Activated CD4-positive, alpha-beta T cell treated with anti-CD3 and anti-CD28 coated beads for 1 hour (primary cell): Measurements from ENCODE around the gene KBTBD8.

Experiments
- DNase-seq: peaks from one replicate; pipeline ENCODE4 v3.0.0-alpha.2; 2020

KBTBD8 gene

GRCh38 chr3:66997560-66998112 is 471 bp upstream of the KBTBD8 start:
- DNase-seq = no peak

DNA sequence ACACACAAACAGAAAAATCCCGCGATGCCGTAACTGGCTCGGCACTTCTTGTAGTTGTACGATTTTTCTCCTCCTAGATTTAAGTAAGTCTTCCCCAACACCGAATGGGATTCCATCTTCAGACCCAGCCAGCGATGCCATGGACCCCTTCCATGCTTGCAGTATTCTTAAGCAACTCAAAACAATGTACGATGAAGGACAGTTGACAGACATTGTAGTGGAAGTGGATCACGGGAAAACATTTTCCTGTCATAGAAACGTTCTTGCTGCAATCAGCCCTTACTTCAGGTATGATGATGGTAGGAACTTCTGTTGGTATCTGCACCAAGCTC is 763 bp downstream of the KBTBD8 start:
- DNase-seq = no peak

DNA sequence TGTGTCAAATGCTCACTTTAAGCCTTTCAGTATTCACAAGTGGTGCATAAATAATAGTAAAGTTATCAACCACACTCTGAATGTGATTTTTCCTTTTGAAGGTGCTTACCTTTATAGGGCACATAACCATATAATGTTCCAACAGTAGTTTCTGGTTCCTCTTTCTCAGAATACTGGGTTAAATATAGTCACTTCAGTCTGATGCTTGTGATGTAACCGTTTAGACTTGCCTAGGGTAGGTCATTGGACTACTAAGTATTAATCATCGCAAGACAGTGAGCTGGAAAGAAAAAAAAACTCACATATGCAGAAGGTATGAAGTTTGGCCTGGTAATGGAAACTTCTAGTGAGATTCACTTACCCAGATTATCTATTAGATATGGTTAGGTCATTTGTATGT is 1.9 kb downstream of the KBTBD8 start:
- DNase-seq = no peak

- DNase-seq = no peak
Observed at GRCh38 chr3:67001086-67001861, 3.2 kb downstream of the KBTBD8 start.

- DNase-seq = no peak
Observed at GRCh38 chr3:67005974-67006373, 7.9 kb downstream of the KBTBD8 start.

DNA sequence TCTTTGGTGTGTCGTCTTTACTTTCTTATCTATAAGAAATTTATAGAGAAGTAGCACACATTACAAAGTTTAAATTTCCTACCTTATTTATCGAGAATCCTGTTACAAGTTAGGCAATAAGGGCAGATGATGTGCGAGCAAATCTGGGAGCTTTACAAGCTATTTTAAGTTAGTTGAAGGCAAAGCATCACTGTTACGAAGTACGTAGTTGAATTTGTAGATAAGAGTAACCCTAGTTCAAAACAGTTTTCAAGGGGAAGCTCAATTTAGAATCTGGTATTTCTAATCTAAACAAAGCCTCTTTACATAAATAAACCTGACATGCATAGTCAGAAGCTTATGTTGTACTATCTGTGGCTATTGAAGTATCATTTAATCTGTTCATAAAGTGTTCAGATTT is 8.4 kb downstream of the KBTBD8 start:
- no peak for DNase-seq

DNA sequence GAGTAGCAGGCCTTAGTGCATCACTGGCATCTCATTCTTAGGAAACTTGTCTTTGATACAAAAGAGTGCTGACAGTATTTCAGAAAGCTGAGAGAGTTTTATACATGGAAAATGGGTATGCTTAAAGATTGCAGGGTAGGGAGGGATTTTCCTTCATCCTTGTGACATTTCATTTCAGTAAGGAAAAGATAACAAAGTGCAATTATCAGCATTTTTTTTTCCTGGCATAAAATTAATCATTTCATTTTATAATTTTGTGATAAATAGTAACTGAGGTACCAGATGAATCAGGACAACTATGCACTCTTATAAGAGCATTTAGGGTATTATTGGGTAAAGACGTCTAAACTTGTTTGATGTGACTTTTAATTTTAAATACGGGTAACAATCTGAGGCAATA is 10.3 kb downstream of the KBTBD8 start:
- DNase-seq = no peak

- no peak for DNase-seq
Observed at GRCh38 chr3:67009716-67010115, 11.6 kb downstream of the KBTBD8 start.

DNA sequence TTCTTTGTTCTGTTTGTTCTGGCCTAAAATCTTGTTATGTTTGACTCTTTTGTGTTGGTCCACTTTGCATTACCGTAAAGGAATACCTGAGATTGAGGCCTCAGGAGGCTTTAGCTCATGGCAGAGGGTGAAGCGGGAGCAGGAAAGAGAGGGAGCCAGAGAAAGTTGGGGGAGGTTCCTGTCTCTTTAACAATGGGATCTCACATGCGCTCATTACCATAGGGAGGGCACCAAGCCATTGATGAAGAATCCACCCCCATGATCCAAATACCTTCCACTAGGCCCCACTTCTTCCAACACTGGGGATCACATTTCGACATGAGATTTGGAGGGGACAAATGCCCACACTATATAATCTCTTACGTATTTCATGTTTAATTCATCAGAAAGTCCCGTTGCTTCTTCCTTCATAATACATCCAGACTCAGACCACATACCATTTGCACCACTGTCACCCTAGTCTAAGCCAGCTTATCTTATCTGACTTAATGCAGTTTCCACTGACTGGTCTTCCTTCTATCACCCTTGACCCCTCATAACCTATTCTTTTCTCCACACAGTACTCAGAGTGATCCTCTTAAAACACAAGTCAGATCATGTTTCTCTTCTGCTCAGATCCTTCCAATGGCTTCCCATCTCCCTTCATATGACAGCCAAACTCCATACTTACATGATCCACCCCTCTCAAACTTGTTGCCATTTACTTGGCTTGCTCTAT is 13.5 kb downstream of the KBTBD8 start:
- DNase-seq = no peak

- DNase-seq = no peak
Observed at GRCh38 chr3:67012564-67012963, 14.5 kb downstream of the KBTBD8 start.

- no peak for DNase-seq
Observed at GRCh38 chr3:67015702-67016484, 17.8 kb downstream of the KBTBD8 start.

DNA sequence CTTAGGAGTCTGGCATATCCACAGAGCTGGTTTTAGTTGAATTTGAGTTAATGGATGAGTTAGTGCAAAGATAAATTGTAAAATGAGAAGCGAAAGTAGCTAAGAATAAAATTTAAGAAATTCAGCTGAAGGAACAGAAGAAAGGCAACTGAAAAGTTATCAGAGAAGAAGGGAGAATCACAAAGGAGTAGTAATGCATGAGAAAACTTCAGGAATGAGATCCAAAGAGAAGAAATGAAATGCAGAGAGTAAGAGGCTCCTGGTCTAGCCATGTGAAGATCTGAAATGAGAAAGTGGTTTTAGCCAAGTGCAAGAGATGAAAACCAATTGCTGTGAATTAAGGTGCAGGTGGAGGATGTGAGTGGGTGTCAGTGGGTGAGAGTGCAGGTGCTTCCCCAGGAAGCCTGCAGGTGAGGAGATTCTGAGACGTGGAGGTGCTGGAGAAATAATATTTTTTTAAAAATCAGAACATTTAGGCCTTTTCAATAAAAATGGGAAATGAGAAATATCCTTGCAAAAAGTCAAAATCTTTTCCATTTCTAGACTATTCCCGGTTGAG is 18.5 kb downstream of the KBTBD8 start:
- no peak for DNase-seq

DNA sequence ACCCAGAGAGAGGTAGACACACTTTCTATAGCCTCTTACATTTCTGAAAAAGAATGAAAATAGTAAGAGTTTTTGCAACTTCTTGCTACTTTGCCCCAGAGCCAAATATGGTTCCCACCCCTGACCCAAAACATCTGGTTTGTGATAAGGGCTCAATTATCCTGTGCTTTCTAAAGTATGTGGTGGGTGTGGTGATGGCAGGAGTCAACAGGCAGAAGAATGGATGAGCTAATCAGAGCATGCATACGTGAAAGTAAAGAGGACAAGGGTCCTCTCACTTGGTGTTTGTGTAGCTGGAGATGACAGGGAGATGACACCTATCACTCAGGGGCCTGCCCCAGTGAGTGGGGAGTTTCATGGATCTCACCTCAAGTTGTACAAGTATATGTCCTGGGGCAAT is 19.1 kb downstream of the KBTBD8 start:
- no peak for DNase-seq

- no peak for DNase-seq
Observed at GRCh38 chr3:67018105-67018788, 20.1 kb downstream of the KBTBD8 start.

DNA sequence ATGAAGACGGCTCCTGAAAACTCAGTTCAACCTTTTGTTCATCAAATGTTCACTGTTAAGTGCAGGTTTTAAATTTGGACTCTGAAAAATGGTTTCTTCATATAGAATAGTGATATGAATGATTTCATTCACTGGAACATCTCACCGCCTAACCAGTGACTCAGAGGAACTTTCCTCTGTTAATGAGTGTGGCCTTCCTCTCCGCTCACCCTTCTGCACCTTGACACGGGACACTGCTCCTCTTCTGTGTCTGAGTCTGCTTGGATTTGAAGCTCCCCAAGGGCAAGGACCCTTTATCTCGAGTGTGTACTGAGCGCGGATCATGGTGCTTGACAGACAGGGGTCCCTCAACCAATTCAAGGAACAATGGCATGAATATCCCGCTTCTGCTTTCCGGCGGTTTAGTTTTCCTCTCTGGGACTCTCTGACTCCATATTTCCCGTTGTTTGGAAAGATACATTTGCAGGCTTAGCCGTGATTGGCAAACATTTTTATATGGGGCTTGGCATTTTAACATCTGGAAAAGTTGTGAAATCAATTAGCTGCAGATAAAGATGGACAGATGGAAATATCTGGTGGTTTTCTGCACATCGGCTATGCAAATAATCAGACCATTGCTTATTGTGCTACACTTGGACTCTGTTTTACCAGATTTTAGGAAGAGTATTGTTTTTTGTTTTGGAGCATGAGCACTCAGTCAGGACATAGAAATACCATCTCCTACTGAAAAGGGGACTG is 20.9 kb downstream of the KBTBD8 start:
- no peak for DNase-seq

DNA sequence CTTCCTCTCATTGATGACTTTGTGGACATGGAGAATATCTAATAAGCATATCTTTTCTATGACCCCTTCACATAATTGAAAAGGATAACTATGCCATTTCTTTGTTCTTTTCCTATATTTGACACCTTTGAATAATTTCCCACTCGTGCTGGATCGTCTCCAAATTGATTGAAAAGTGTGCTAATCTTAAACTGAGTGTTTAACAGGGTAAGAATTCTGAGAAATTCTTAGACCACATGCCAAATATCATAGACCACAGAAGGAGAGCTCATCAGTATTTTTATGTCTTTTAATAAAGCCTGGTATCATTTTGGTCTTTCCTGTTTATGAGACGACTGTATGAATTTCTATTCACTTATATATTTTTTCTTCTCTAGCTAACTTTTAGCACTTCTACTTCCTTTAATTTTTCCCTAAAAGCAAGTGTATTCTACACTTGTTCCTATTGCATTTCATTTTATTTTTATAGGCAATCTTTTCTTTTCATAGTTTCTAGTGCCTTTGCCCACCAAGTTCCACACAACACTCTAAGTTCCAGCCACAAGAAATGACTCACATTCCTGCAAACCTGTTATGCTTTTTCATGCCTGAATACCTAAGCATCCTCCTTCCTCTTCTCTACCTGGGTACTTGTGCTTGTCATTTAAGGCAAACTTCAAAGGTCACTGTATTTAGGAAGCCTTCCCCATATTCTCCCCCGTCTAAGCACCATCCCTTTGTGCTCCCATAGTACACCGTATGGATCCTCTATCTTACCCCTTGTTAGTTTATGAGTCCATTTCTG is 30.1 kb downstream of the KBTBD8 start:
- no peak for DNase-seq

DNA sequence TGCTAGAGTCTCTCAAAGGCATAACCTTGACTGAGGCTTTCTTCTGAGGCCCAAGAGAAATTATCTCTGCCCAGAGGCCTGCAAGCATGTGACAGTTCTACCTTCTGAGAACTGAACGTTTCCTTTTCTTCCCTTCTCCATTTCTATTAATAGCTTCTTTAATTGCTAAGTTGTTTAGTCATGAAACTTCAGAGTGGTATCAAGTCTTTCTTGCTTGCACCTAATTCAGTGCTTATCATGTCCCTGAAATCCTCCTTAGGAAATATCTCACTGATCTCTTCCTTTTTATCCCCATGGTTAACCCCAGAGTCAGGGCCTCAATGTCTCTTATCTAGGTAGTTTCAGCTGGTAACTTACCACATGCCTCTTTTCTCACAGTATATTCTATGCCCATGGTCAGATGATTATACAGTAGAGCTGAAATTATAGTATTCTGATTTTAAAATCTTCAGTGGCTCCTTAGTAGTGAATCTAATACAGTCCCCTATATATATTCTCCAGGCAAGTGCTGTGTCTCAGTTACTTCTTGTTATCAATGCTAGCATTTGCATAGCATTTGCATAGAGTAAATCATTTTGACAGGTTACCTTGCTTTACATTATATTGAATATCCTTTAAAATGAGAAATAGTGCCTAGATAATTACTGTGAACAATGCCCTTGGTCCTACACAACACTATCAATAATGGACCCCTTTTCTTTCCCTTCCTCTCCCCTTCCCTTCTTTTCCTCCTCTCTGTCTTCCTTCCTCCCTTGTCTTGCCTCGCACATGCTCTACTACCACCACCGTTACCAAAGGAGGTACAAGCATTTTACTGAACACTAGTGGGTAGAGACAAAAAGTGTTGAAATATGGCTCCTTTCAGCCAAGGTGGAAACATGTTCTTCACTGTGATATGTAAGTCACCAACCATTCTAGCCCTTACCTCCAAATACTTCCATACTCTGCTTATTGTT is 33.0 kb downstream of the KBTBD8 start:
- no peak for DNase-seq

DNA sequence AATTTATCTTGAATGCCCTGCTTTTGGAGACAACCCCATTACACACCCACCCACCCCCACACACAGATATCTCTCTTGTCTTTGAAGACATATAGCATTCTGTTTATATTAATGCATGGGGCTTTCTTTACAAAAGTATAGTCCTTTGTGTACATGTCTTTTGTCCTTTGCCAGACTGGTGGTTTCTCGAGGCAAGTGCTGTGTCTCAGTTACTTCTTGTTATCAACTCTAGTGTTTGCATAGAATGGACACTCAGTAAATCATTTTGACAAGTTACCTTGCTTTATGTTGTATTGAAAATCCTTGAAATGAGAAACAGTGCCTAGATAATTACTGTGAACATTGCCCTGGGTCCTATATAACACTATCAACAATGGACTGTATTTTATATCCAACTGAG is 33.9 kb downstream of the KBTBD8 start:
- no peak for DNase-seq

DNA sequence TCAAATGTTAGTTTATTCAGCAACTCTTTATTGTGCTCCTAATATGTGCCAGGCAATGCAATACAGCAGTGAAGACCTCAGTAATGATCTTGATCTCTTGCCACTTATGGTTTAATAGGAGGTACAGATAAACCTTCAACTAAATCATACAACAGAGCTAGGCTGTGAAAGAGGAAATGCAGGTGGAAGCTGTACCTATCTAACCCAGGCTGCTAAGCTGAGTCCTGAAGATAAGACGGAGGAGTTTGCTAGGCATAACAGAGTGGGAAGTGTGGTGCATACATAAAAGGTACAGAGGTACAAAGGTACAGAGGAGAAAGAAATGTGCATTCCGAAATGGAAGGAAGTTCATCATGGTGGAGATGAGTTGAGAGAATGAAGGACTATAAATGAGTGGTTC is 35.0 kb downstream of the KBTBD8 start:
- DNase-seq = no peak

- no peak for DNase-seq
Observed at GRCh38 chr3:67034371-67034770, 36.3 kb downstream of the KBTBD8 start.
